GM19467 (cell line): ENCODE results near the gene NDUFB6.
"Not testable (repeated sequence)": the region's sequence is repeated elsewhere in the genome, so short reads cannot be mapped to it uniquely, and the experiment has no call there.

Source experiments
- ATAC-seq: cut with Tn5 transposase; IDR thresholded peaks from one replicate; pipeline ENCODE4 v1.9.1; 2021; ENCODE audit warnings: mild to moderate bottlenecking, moderate library complexity; ENCODE audit not compliant: unreplicated experiment

Gene NDUFB6

GRCh38 chr9:32572900-32573523, at the start of gene NDUFB6:
Gene NDUFB6 (minus strand): TSS chr9:32573159. CDS start chr9:32573060, 99 bp downstream.
- peak; percentile 89 for ATAC-seq

GRCh38 chr9:32618261-32618660, 45.3 kb upstream of the NDUFB6 start:
- ATAC-seq = no peak

GRCh38 chr9:32606811-32607210, 33.9 kb upstream of the NDUFB6 start:
- no peak for ATAC-seq

- ATAC-seq = peak; percentile 82
Measured at GRCh38 chr9:32603914-32604852, 31.2 kb upstream of the NDUFB6 start.

GRCh38 chr9:32599021-32599420, 26.1 kb upstream of the NDUFB6 start:
- ATAC-seq = not testable (repeated sequence)

GRCh38 chr9:32596936-32597335, 24.0 kb upstream of the NDUFB6 start:
- ATAC-seq = no peak

- no peak for ATAC-seq
Measured at GRCh38 chr9:32596096-32596865, 23.3 kb upstream of the NDUFB6 start.

GRCh38 chr9:32590898-32591297, 17.9 kb upstream of the NDUFB6 start:
- ATAC-seq = no peak

- no peak for ATAC-seq
Measured at GRCh38 chr9:32590476-32590875, 17.5 kb upstream of the NDUFB6 start.

- peak; percentile 69 for ATAC-seq
Measured at GRCh38 chr9:32589083-32589723, 16.2 kb upstream of the NDUFB6 start.

GRCh38 chr9:32587901-32588300, 14.9 kb upstream of the NDUFB6 start:
- ATAC-seq = no peak

- no peak for ATAC-seq
Measured at GRCh38 chr9:32584784-32585183, 11.8 kb upstream of the NDUFB6 start.

GRCh38 chr9:32581512-32582143, 8.7 kb upstream of the NDUFB6 start:
- ATAC-seq = no peak

GRCh38 chr9:32580631-32581300, 7.8 kb upstream of the NDUFB6 start:
- ATAC-seq = no peak

GRCh38 chr9:32579706-32580331, 6.9 kb upstream of the NDUFB6 start:
- ATAC-seq = peak; percentile 50

GRCh38 chr9:32578976-32579375, 6.0 kb upstream of the NDUFB6 start:
- no peak for ATAC-seq

GRCh38 chr9:32577316-32577715, 4.4 kb upstream of the NDUFB6 start:
- no peak for ATAC-seq

GRCh38 chr9:32574858-32575257, 1.9 kb upstream of the NDUFB6 start:
- ATAC-seq = no peak

- ATAC-seq = no peak
Measured at GRCh38 chr9:32573821-32574220, 862 bp upstream of the NDUFB6 start.
